HG02943 (cell line): Measurements from ENCODE around the gene PHF20.
"Not testable (repeated sequence)": the region's sequence is repeated elsewhere in the genome, so short reads cannot be mapped to it uniquely, and the experiment has no call there.

Source experiments
- ATAC-seq: cut with Tn5 transposase; IDR thresholded peaks from one replicate; pipeline ENCODE4 v1.9.1; 2021; ENCODE audit warnings: mild to moderate bottlenecking, low read depth, moderate library complexity; ENCODE audit not compliant: unreplicated experiment

Gene PHF20

GRCh38 chr20:35831971-35832370, 60.2 kb downstream of the PHF20 start:
- ATAC-seq, result no peak

DNA sequence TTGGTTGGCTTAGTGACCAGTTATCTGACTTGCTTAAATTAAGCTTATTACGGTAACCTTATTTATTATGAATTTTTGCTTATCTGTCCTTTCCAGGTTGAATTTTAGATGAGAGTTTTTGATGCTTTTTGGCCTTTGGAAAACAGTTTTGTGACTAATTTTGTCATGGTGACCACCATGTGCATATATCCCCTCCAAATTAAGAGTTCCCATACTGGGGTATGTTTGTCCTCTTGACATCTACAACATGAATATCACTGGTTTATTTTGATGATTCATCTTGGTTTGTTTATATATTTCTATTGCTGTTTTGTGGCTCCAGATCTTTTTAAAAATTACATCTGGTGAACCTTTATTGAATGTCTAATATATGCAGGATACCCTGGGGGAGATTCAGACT, 61.4 kb downstream of the PHF20 start:
- no peak for ATAC-seq

- no peak for ATAC-seq
Measured at GRCh38 chr20:35837577-35838195, 65.9 kb downstream of the PHF20 start.

- no peak for ATAC-seq
Measured at GRCh38 chr20:35838205-35838604, 66.4 kb downstream of the PHF20 start.

- ATAC-seq, result no peak
Measured at GRCh38 chr20:35839904-35840303, 68.1 kb downstream of the PHF20 start.

DNA sequence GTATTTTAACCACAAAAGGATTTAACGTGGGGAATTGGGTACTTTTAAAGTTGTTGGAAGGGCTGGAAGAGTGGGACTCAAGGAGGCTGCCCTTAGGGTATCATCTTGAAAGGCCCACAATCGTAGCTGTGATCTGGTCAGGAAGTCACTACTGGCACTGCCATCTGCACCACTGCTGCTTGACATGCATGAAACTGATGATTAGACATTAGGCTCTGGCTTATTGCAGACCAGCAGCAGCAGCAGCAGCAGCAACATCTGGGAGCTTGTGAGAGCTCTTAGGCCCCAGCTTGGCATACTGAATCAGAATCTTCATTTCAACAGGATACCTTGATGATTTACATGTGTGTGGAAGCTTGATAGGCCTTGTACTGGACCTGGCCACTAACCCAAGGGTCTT, 68.6 kb downstream of the PHF20 start:
- no peak for ATAC-seq

- ATAC-seq, result no peak
Measured at GRCh38 chr20:35842361-35842760, 70.5 kb downstream of the PHF20 start.

GRCh38 chr20:35843894-35844293, 72.1 kb downstream of the PHF20 start:
- ATAC-seq, result not testable (repeated sequence)

GRCh38 chr20:35845561-35845960, 73.7 kb downstream of the PHF20 start:
- no peak for ATAC-seq

GRCh38 chr20:35849706-35850105, 77.9 kb downstream of the PHF20 start:
- ATAC-seq, result no peak

DNA sequence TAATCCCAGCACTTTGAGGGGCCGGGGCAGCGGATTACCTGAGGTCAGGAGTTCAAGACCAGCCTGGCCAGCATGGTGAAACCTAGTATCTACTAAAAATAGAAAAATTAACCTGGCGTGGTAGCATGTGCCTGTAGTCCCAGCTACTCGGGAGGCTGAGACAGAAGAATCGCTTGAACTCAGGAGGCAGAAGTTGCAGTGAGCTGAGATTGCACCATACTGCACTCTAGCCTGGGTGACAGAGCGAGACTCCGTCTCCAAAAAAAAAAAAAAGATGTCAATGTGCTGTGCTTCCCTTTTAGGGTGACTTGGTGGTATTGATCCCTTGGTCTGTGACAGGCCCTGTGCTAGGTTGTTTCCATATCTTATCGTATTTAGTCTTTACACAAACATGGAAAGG, 79.8 kb downstream of the PHF20 start:
- ATAC-seq, result not testable (repeated sequence)

- no peak for ATAC-seq
Measured at GRCh38 chr20:35854713-35855348, 83.0 kb downstream of the PHF20 start.

DNA sequence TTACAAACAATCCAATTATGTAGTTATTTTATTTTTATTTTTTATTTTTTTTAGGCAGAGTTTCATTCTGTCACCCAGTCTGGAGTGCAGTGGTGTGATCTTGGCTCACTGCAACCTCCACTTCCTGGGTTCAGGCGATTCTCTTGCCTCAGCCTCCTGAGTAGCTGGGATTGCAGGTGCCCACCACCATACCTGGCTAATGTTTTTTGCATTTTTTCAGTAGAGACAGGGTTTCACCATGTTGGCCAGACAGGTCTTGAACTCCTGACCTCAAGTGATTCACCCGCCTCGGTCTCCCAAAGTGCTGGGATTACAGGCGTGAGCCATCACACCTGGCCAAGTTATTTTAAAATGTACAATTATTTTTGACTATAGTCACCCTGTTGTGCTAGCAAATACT, 83.8 kb downstream of the PHF20 start:
- ATAC-seq, result not testable (repeated sequence)

GRCh38 chr20:35856866-35857265, 85.1 kb downstream of the PHF20 start:
- no peak for ATAC-seq

DNA sequence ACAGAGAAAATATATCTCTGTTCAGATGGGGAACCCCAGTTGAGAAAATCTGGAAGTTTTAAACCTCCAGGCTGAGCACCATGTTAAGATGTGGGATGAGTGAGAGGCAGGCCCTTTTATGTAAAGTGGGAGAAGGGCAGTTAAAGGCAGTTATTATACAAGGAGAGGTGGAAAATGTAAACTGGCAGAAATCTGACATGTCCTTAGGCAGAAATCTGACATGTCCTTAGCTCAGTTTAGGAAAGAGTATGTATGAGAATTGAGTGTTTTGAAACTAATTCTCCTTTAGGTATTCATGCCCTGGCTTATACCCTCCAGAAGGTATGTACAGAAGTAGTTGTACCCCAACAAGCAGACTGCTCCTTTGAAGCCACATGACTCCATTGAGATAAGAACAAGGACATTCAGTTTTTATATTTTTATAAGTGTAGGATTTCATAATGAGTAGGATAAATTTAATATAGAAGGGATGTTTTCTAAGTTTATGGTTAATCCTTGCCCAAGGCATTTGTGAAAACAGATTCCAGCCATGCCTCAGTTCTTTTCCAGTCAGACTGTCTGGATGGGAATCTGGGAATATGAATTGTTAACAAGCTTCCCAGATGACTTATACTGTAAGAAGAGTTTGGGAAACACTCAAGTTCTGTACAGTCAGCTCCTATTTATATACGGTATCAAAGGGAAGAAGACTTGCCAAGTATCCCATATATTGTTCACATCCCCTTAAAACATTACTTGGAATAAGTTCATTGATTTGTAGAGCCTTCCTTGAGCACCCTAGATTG, 94.8 kb downstream of the PHF20 start:
- no peak for ATAC-seq

DNA sequence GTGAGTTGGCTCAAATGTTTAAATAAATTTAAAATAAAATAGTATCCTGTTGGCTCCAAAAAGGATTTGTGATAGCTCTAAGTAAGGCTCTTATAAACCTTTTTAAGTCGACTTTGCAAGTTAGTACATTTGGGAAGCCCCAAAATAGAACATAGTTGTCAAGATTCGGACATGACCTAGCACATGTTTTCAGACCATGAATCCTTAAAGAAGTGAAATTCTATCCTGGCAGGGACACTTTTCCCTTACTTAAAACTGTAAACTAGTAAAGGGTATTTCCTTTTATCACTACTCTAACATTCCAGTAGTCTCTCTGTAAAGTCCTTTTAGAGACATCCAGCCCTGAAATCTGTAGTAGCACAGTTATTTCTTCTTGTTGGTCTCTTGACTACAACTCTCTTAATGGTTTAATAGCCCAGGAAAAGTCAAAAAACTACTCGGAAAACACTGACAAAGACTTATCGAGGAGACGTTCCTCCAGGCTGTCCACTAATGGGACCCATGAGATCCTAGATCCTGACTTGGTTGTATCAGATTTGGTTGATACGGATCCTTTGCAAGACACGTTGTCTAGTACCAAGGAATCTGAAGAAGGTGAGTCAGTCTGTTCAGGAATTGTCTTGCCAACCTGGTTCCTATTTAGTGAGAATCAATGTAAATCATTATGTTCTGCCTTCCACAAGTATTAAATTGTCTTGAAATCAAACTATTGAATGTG, 98.9 kb downstream of the PHF20 start:
- no peak for ATAC-seq

- no peak for ATAC-seq
Measured at GRCh38 chr20:35871259-35871771, 99.5 kb downstream of the PHF20 start.

DNA sequence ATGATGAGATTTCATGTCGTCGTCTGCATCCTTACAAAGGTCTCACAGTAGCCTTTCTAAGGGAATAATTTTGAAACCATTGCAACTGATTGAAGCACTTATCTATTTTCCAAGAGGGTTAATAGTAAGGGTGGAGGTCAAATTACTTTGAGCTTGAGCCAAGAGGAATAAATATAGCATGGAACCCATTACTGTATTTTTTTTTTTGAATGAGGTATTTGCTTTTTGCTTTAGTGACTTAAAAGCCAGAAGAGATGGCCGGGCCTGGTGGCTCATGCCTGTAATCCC, 104.2 kb downstream of the PHF20 start:
- ATAC-seq, result no peak

DNA sequence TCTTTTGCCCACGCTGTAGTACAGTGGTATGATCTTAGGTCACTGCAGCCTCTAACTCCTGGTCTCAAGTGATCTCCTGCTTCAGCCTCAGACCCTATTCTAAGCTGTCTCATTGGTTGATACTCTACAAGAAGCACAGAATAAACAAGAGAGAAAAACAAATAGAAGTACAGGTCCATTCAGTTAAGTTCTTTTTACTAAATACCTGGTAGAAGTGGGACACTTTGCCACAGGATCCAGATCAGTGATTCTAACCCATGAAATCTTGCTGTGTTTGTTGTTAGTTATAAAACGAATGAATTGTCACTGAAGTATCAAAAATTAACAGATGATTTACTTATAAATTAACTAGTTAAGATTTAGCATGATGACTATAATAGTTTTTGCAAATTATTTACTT, 105.8 kb downstream of the PHF20 start:
- no peak for ATAC-seq

- ATAC-seq, result no peak
Measured at GRCh38 chr20:35878113-35878625, 106.4 kb downstream of the PHF20 start.

GRCh38 chr20:35881676-35882075, 109.9 kb downstream of the PHF20 start:
- no peak for ATAC-seq
